Fibroblast of peridontal ligament (primary cell): ENCODE measurements around the gene ARL8B.
"Not testable (repeated sequence)": the region's sequence is repeated elsewhere in the genome, so short reads cannot be mapped to it uniquely, and the experiment has no call there.

ENCODE experiments used
- DNase-seq: peaks from one replicate; pipeline ENCODE4 v3.0.0-alpha.2; 2010; ENCODE audit errors: extremely low read depth

The ARL8B gene

GRCh38 chr3:5144316-5144994 is 22.4 kb downstream of the ARL8B start:
- no peak for DNase-seq

GRCh38 chr3:5145120-5145519 is 23.0 kb downstream of the ARL8B start:
- DNase-seq, result no peak

GRCh38 chr3:5147152-5147551 is 25.1 kb downstream of the ARL8B start:
- not testable (repeated sequence) for DNase-seq

- no peak for DNase-seq
Observed at GRCh38 chr3:5149306-5149880, 27.3 kb downstream of the ARL8B start.

GRCh38 chr3:5151586-5151985 is 29.5 kb downstream of the ARL8B start:
- DNase-seq, result no peak

- DNase-seq, result no peak
Observed at GRCh38 chr3:5153074-5153473, 31.0 kb downstream of the ARL8B start.

GRCh38 chr3:5155241-5155640 is 33.1 kb downstream of the ARL8B start:
- DNase-seq, result no peak

GRCh38 chr3:5160321-5160720 is 38.2 kb downstream of the ARL8B start:
- DNase-seq, result no peak

- no peak for DNase-seq
Observed at GRCh38 chr3:5160940-5161858, 39.1 kb downstream of the ARL8B start.

- peak; percentile 30 for DNase-seq
Observed at GRCh38 chr3:5162102-5162501, 40.0 kb downstream of the ARL8B start.

- DNase-seq, result no peak
Observed at GRCh38 chr3:5165698-5166097, 43.6 kb downstream of the ARL8B start.

GRCh38 chr3:5166846-5167245 is 44.8 kb downstream of the ARL8B start:
- no peak for DNase-seq

GRCh38 chr3:5168110-5168509 is 46.0 kb downstream of the ARL8B start:
- DNase-seq, result no peak

GRCh38 chr3:5169807-5170206 is 47.7 kb downstream of the ARL8B start:
- DNase-seq, result no peak

- DNase-seq, result no peak
Observed at GRCh38 chr3:5170975-5171374, 48.9 kb downstream of the ARL8B start.

GRCh38 chr3:5172018-5172417 is 49.9 kb downstream of the ARL8B start:
- no peak for DNase-seq

- DNase-seq, result not testable (repeated sequence)
Observed at GRCh38 chr3:5179036-5179435, 56.9 kb downstream of the ARL8B start.

GRCh38 chr3:5181469-5182141 is 59.5 kb downstream of the ARL8B start:
- DNase-seq, result no peak

GRCh38 chr3:5183714-5184113 is 61.6 kb downstream of the ARL8B start:
- DNase-seq, result not testable (repeated sequence)

GRCh38 chr3:5184499-5184898 is 62.4 kb downstream of the ARL8B start:
- DNase-seq, result no peak

GRCh38 chr3:5185093-5185673 is 63.1 kb downstream of the ARL8B start:
- DNase-seq, result no peak
